NCI-H446 treated with DMSO at 0.1 percent for 48 hours (cell line): Measurements from ENCODE around the gene ACTRT3.

Source experiments
- DNase-seq: peaks from one replicate; lab custom pipeline; 2025; lab: John Stamatoyannopoulos, UW

Gene ACTRT3

DNA sequence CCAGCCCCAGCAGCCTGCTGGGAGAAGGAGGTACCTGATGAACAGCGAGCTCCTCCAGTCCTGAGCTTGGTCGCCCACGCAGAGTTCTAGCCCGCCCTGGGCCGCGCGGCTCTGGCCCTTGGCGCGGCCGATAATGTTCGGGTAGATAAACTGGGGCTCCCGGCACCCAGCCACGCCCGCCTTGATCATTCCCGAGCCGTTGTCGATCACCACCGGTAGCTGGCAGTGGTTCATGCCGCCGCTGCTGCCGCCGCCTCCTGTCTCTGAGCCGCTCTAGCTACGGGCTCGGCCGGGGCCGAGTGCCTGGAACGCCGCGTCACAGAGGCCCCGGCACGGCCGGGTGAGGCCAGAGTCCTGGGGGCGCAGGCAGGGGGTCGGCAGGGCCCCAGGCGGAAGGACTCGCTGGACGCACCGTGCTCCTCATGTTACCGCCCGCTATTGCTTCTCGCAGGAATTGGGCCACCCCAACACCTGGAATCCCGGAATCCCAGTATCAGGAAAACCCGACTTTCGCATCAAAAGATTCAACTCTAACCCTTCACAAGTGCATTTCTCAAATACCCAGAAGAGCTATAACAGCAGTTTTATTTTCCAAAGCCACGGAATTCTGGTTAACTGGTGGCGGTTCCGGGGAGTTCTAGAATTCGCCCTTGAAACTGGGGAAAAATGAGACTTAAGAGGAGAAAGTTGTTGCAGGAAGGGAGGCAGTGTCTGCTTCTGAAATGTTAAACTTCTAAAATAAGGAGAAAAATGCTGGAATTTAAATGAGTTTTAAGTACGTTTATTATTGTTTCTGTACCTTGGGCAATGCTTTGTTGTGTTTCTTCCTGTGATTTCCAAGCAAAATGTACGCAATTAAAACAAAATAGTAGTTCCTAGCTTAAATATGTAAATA, at the start of gene ACTRT3:
TSS of gene ACTRT3 (minus strand) at position 275 of the 895 bp plus-strand sequence. CDS start at position 234, 41 bp downstream.
- peak; percentile 40 for DNase-seq

DNA sequence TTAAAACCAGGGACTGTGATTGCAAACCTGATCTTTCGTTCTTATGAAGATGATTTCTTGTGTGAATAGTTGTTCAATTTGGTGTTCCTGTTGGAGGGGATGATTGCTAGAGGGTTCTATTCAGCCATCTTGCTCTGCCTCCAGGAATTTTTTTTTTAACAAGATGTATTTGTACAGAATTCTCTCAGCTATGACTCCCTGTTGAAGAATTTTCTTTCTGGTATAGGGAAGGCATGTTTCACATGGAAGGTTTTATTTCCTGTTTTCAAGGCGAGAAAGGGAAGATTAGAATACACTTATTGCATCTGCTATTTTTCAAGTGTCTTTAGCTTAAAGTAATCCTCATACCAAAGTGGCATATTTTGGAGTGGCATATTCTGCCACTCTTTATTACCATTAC, 49.0 kb upstream of the ACTRT3 start:
- no peak for DNase-seq

DNA sequence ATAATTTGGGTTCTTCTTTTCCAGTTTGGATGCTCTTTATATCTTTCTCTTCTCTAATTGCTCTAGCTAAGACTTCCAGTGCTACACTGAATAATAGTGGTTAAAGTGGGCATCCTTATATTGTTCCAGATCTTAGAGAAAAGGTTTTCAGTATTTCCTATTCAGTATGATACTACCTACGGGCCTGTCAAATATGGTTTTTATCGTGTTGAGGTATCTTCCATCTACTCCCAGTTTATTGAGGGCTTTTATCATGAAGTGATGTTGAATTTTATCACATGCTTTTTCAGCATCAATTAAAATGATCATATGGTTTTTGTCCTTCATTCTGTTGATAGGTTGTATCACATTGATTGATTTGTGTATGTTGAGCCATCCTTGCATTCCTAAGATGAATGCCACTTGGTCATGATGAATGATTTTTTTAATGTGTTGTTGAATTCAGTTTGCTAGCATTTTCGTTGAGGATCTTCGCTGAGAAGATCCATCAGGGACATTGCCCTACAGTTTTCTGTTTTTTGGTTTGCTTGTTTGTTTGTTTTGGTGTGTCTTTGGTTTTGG, 46.3 kb upstream of the ACTRT3 start:
- no peak for DNase-seq

- no peak for DNase-seq
Measured at GRCh38 chr3:169813757-169814517, 44.6 kb upstream of the ACTRT3 start.

GRCh38 chr3:169813278-169813677, 43.9 kb upstream of the ACTRT3 start:
- DNase-seq, result no peak

DNA sequence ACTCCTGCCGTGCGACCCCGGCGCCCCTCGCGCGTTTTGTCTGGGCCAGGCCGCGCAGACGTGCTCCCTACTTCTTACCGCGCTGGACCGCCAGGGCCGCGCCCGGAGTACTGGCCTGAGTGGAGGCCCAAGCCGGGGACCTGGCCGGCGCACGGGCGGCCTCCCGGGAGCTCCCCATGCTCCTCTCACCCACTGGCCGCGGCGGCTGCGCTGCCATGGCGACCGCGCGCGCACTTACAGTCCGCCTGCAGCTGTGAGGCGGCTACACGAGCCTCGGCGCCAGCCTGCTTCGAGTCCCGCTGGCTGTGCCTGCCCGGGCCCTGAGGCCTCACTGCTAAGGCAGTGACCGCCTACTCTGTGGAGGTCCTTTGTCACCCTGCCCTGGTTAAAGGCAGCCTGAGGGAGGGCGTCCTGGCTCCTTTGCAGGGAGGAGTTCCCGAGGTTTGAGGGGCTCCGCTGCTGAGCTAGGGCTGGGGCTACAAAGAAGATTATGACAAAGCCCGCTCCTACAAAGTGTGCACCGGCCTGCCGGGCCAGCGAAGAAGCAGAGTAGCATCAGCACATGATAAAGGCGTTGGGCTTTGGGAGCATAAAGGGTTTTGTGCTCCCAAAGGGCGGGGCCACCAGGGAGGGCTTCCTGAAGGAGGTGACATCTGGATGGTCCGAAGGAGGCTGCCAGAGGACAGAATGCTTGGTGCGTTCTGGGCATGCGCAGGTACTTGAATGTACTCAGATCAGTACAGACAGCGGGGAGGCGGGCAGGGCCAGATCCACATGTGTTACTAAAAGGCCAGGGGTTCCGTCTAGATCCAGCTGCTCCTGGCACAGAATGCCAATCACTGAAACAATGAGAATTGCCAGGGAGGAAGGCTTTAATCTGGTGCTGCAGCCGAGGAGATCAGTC, 43.2 kb upstream of the ACTRT3 start, which contains the start of the genes LRRC34 and LRRIQ4:
TSS of gene LRRC34 (minus strand) at position 573 of the 904 bp plus-strand sequence. CDS start at position 217, 356 bp downstream.
TSS of gene LRRIQ4 (plus strand) at position 539 of the 904 bp plus-strand sequence. CDS start 9,052 bp downstream, outside the sequence.
- DNase-seq, result no peak

DNA sequence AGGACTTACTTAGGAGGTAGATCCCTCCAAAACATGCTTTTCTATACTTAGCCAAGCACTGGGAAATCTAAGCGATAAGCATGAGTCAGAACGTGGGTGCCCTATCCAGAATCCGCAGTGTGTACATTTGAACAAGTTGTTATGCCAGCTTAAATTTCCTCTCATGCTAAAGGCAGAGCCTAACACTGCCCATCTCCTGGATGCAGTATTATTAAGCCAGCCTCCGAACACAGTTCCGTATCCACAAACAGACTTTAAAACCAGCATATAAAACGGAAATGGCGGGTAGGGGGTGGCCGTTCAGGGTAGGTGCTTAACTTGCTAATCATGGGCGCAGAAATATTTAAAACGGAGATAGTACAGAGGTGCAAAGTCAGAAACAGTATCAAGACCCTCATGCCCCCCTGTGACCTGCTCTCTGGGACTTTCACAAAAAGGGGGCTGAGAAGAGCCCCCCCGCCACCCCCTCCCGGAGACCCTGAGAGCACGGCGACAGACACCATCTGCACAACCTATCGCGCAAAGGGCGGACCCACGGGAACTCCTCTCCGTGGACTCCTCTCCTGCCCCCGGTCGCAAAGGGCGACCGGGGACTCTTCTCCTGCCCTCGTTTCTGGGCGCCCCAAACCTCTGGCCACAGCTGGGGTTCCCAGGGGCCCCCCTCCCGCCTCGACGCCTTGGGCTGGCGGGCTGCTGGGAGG, 42.4 kb upstream of the ACTRT3 start:
- DNase-seq, result no peak

- no peak for DNase-seq
Measured at GRCh38 chr3:169809230-169809795, 40.0 kb upstream of the ACTRT3 start.

DNA sequence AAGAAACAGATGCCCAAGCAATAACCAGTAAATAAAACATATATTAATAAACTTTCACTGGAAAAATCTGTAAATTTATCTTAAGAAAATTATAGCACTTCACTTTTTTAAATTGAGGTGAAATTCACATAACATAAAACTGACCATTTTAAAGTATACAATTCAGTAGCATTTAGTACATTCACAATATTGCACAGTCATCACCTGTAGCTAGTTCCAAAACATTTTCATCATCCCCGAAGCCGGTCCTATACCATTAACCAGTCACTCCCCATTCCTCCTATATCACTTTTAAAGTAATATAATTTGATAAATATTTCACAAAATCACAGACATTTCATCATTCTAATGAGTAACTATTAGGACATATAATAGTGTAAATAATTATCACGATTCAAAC, 35.3 kb upstream of the ACTRT3 start:
- DNase-seq, result no peak

- no peak for DNase-seq
Measured at GRCh38 chr3:169792359-169792758, 23.0 kb upstream of the ACTRT3 start.

- DNase-seq, result no peak
Measured at GRCh38 chr3:169790687-169791429, 21.5 kb upstream of the ACTRT3 start.

DNA sequence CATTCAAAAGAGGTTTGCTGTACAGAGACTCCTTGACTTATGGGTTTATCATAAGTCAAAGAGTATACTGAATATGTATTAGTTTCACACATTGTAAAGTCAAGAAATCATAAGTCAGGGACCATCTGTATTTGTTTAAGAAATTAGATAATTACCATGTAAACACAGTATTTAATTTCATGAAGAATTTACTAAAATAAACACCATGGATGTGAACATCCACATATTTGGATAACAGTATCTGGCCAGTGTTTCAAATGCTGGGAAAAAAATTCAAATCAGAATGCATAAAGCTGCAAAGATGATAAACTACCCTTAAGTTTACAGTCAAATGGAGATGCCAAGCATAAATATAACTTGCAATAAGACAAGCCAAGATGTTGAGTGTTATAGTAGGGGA, 20.9 kb upstream of the ACTRT3 start:
- DNase-seq, result no peak

DNA sequence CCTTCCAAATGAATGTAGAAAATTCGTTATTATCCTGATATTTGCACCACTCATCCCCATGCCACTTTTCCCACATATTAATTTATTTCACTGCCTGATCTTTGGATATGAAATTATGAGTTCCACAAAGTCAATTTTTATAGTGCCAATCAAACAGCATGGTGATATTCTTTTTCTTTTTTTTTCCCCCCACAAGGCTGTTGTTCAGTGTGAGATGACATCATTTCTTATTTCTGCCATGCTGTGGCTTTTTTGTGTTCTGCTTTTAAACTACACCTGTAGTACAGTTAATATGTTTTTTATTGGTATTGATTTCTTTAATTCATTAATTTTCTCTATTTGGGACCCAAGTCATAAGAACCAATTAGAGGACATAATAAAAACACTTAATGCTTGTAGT, 18.4 kb upstream of the ACTRT3 start:
- no peak for DNase-seq

DNA sequence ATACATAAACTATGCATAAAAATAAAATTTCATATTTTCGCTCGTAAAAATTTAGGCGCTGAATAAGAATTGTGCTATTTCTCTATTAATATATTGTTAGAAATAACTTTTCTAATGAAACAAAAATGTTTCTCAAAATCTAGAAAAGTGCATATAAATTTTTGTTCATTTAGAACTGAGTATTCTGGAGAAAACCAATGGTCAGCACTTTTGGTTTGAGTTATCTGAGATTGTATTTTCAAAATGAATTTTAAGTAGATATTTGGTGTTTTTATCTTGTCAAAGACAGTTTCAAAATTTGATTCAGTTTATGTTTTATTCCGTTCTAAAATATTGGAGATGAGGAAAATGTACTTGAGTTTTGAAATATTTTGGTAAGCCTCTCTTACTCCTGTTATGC, 17.8 kb upstream of the ACTRT3 start:
- no peak for DNase-seq

DNA sequence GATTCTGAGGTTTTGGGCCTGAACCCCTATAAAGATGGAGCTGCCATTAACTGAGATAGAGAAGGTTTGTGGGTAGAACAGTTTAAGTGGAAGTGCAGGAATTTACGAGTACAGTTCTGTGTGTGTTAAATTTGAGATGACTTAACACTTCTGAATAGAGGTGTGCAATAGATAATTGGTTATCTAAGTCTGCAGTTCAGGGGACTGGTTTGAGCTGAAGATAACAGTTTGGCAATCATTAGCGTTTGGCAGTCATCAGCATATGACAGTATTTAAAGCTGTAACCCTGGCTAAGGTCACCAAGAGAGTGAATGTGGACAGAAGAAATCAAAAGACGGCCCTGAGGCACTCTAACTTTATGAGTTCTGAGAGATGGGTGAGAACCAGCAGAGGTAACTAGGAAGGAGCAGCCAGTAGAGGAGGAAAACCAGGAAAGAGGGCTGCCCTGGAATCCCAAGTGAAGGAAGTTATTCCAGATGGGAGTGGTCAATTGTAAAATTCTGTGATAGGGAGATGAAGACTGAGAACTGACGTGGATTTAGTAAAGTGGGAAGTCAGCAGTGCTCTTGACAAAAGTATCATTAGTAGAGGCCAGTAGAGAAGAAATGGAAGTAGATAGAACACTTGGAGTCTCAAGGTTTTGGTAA, 12.0 kb upstream of the ACTRT3 start:
- no peak for DNase-seq

DNA sequence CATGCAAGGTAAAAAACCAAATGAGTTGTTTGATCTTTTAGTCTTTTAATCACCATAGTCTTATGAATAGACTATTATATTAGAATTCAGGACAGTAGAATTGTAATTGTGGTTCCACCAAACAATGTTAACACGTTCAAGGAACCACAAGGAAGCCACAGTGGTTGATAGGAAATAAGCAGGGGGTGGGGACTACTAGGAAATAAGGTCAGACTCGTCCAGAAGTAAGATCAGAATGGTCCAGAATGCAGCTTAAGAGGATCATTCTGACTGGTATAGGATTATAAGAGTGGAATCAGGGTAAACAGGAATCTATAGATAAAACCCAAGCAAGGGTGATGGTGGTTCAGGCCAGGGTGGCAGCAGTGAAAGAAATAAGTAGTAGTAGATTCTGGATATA, 11.4 kb upstream of the ACTRT3 start:
- DNase-seq, result no peak

DNA sequence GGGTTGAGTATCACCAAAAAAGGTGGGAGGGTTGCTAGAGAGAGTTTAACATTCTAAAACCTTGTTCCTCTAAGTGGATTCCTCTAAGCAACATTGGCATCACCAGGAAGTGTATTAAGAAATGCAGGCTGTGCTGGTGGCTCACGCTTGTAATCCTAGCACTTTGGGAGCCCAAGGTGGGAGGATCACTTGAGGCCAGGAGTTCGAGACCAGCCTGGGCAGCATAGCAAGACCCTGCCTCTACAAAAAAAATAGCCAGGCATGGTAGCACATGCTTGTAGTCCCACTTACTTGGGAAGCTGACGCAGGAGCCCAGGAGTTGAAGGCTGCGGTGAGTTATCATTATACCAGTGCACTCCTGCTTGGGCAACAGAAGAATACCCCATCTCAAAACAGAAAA, 8.5 kb upstream of the ACTRT3 start:
- no peak for DNase-seq

DNA sequence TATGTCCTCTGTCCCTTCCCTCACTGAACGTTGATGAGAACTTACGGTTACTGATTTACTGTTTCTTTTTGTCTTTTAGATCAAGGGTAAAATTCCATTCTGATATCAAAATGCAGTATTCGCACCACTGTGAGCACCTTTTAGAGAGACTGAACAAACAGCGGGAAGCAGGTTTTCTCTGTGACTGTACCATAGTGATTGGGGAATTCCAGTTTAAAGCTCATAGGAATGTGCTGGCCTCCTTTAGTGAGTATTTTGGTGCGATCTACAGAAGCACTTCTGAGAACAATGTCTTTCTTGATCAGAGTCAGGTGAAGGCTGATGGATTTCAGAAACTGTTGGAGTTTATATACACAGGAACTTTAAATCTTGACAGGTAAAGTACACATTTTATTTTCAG, 4.8 kb upstream of the ACTRT3 start:
- no peak for DNase-seq
